GM23338 (cell line): Measurements from ENCODE around the gene NUB1. TPM values are rescaled to one million over a fixed set of nuclear protein-coding genes. Genes with fewer than 3 reads are reported as not detected.

ENCODE experiments used
- ATAC-seq: fragments of 200-7000 bp; cut with Tn5 transposase; 3 replicates; pipeline ENCODE4 v1.9.1; 2020
- DNase-seq: peaks from one replicate; pipeline ENCODE4 v3.0.0-alpha.2; 2015; ENCODE audit warnings: low spot score
- H2AFZ ChIP-seq: fragments of 200-600 bp; sonication (generic); 2 replicates; pipeline ENCODE4 v1.8.0; 2016; ENCODE audit warnings: antibody characterized with exemption, mild to moderate bottlenecking, moderate library complexity
- H3F3A ChIP-seq: fragments of 200-600 bp; sonication (generic); replicated peaks from 2 replicates; pipeline ENCODE4 v1.8.0; 2017; ENCODE audit warnings: antibody characterized with exemption, mixed run types, low read depth
- H3K27ac ChIP-seq: fragments of 200-600 bp; sonication (generic); 2 replicates; pipeline ENCODE4 v1.6.1; 2016; ENCODE audit warnings: low read depth
- H3K27me3 ChIP-seq: fragments of 200-600 bp; sonication (generic); 2 replicates; pipeline ENCODE4 v1.8.0; 2016; ENCODE audit warnings: mild to moderate bottlenecking, mixed run types, moderate library complexity; ENCODE audit not compliant: insufficient read depth
- H3K36me3 ChIP-seq: fragments of 200-600 bp; sonication (generic); 2 replicates; pipeline ENCODE4 v1.8.0; 2016; ENCODE audit warnings: mild to moderate bottlenecking; ENCODE audit not compliant: insufficient read depth
- H3K4me1 ChIP-seq: fragments of 200-600 bp; sonication (generic); 2 replicates; pipeline ENCODE4 v1.8.0; 2016; ENCODE audit warnings: mild to moderate bottlenecking, moderate library complexity; ENCODE audit not compliant: insufficient read depth
- H3K4me2 ChIP-seq: fragments of 200-600 bp; sonication (generic); 2 replicates; pipeline ENCODE4 v1.7.1; 2017; ENCODE audit warnings: mixed run types
- H3K4me3 ChIP-seq: fragments of 200-600 bp; sonication (generic); 2 replicates; pipeline ENCODE4 v1.6.1; 2016; ENCODE audit warnings: mixed run types
- H3K79me2 ChIP-seq: fragments of 200-600 bp; sonication (generic); replicated peaks from 2 replicates; pipeline ENCODE4 v1.8.0; 2017; ENCODE audit warnings: mild to moderate bottlenecking; ENCODE audit not compliant: insufficient read depth
- H3K9me2 ChIP-seq: fragments of 200-600 bp; sonication (generic); 2 replicates; pipeline ENCODE4 v1.8.0; 2017; ENCODE audit not compliant: insufficient read depth
- H4K20me1 ChIP-seq: fragments of 200-600 bp; sonication (generic); replicated peaks from 2 replicates; pipeline ENCODE4 v1.8.0; 2017; ENCODE audit warnings: mild to moderate bottlenecking; ENCODE audit not compliant: insufficient read depth
- H3K27ac Mint-ChIP-seq: 2 replicates; pipeline ENCODE4 v1.8.0; 2020; ENCODE audit warnings: inconsistent platforms, mild to moderate bottlenecking, moderate library complexity, mixed read lengths
- H3K27me3 Mint-ChIP-seq: 3 replicates; pipeline ENCODE4 v1.8.0; 2022; ENCODE audit warnings: low read depth, mild to moderate bottlenecking, moderate library complexity, mixed read lengths, inconsistent platforms; ENCODE audit not compliant: insufficient read depth, poor library complexity
- H3K36me3 Mint-ChIP-seq: 3 replicates; pipeline ENCODE4 v1.8.0; 2021; ENCODE audit warnings: low read depth, mild to moderate bottlenecking, inconsistent platforms, moderate library complexity, mixed read lengths
- H3K4me1 Mint-ChIP-seq: 3 replicates; pipeline ENCODE4 v1.8.0; 2020; ENCODE audit warnings: mild to moderate bottlenecking, inconsistent platforms, mixed read lengths
- H3K4me3 Mint-ChIP-seq: 3 replicates; pipeline ENCODE4 v1.8.0; 2021; ENCODE audit warnings: moderate library complexity, mild to moderate bottlenecking, inconsistent platforms, mixed read lengths
- H3K9me3 Mint-ChIP-seq: 3 replicates; pipeline ENCODE4 v1.8.0; 2020; ENCODE audit warnings: moderate library complexity, mild to moderate bottlenecking, inconsistent platforms, mixed read lengths
- CTCF ChIP-seq, 2 experiments: fragments of 200-600 bp in 1 of 2; sonication (generic) in 1 of 2; conservative IDR thresholded peaks; 2 replicates each; pipeline versions ENCODE4 v1.5.1 to v1.6.1; 2016 to 2017; ENCODE audit warnings: antibody characterized with exemption in 2 of 2, low read depth in 2 of 2, mild to moderate bottlenecking in 2 of 2, moderate library complexity in 1 of 2
- EZH2phosphoT487 ChIP-seq: fragments of 200-600 bp; sonication (generic); IDR thresholded peaks from one replicate; pipeline ENCODE4 v1.8.1; 2018; ENCODE audit warnings: antibody characterized with exemption; ENCODE audit not compliant: unreplicated experiment
- JUNB ChIP-seq: IDR thresholded peaks from one replicate; pipeline ENCODE4 v1.6.1; 2016; ENCODE audit warnings: antibody characterized with exemption; ENCODE audit not compliant: unreplicated experiment
- ZNF114 ChIP-seq: fragments of 250-450 bp; sonication (Bioruptor Pico); IDR thresholded peaks from 2 replicates; pipeline ENCODE4 v1.5.0; 2020; ENCODE audit warnings: mild to moderate bottlenecking, moderate library complexity
- ZNF331 ChIP-seq: fragments of 250-450 bp; sonication (Bioruptor Pico); IDR thresholded peaks from 2 replicates; pipeline ENCODE4 v1.5.0; 2020; ENCODE audit warnings: low read depth, mild to moderate bottlenecking, moderate library complexity
- polyA plus RNA-seq: library from polyadenylated mRNA; unstranded; fragments of >200 nt; fragmentation: Nextera tagmentation; extraction: Ambion mirVana; gene quantifications from 2 replicates; pipeline ENCODE4 v1.2.1, GENCODE V29; 2016
- total RNA-seq: library from RNA; depleted of rRNA; stranded (reverse); fragments of >200 nt; shearing (Covaris generic); gene quantifications from 2 replicates; pipeline ENCODE4 v1.2.3, GENCODE V29; 2014

NUB1 gene
- total and polyA plus RNA-seq, 2 experiments from 2014 or later, result 31.8 to 42.3 TPM

DNA sequence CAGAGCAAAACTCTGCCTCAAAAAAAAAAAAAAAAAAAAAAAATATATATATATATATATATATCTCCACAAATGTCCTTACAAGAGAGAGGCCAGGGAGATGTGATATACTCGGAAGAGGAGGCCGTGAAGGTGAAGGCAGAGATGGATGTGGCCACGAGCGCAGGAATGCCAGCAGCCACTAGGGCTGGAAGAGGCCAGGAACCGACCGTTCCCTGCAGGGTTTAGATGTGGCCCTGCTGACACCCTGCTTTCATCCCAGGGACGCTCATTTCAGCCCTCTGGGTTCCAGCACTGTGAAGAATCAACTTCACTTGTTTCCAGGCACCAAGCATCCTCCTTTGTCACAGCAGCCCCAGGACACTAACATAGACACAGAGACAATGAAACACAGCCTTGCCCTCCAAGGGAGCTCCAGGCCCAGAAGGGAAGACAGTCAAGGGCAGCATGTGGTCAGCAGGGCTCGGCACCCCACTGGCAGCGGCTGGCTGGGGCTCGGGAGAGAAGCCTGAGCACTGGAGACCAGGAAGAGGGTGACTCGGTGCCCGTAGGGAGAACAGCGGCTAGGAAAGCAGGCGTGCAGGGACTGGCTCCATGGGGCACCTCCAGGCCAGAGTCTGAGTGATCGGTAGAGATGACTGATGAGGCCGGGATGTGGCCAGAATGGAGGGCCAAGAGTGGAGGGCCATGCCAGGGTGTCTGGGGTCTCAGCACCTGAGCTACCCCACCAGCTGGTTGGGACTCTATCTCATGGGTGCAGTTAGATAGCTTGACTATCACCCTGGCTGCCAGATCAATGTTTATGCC, 60.6 kb downstream of the NUB1 start:
- no peak overlapping the region for H3K4me3 Mint-ChIP-seq
- H3F3A ChIP-seq, result peaks cover 10% of the 10 kb centered on the region; the same call in 1 of the 2 replicates
- peaks cover 10% of the 10 kb centered on the region for H3K36me3 Mint-ChIP-seq
- H3K27ac Mint-ChIP-seq, result no peak overlapping the region
- H3K36me3 ChIP-seq, result no peaks in the 10 kb centered on the region
- no peaks in the 10 kb centered on the region for H3K9me3 Mint-ChIP-seq
- no peak overlapping the region for H3K27ac ChIP-seq
- H3K4me1 Mint-ChIP-seq, result peaks cover 33% of the 10 kb centered on the region
- H3K27me3 Mint-ChIP-seq, result peaks cover 27% of the 10 kb centered on the region
- H3K9me2 ChIP-seq, result no peaks in the 10 kb centered on the region
- no peaks in the 10 kb centered on the region for H3K4me1 ChIP-seq
- no peak overlapping the region for H3K4me3 ChIP-seq
- DNase-seq, result peak; percentile 44
- no peaks in the 10 kb centered on the region for H4K20me1 ChIP-seq
- H2AFZ ChIP-seq, result no peak overlapping the region
- H3K27me3 ChIP-seq, result no peaks in the 10 kb centered on the region
- no peak for ATAC-seq
- H3K4me2 ChIP-seq, result no peak overlapping the region
- TF ChIP-seq JUNB, result no peak
- TF ChIP-seq EZH2phosphoT487, result no peak
- no peak for TF ChIP-seq ZNF114 (CRISPR knock-in tag)
- TF ChIP-seq ZNF331, result no peak
- no peak for TF ChIP-seq CTCF (conservative IDR thresholded peaks at IDR 0.05; ENCODE audit: low read depth in 2 of 2)
- no peaks in the 10 kb centered on the region for H3K79me2 ChIP-seq

- H3K4me1 Mint-ChIP-seq, result peaks cover 36% of the 10 kb centered on the region
- H3K9me3 Mint-ChIP-seq, result no peaks in the 10 kb centered on the region
- peaks cover 1% of the 10 kb centered on the region for H3K36me3 Mint-ChIP-seq
- Histone ChIP-seq H2AFZ (no peak overlapping the region), H3K36me3 (no peaks in the 10 kb centered on the region), H3F3A (peaks cover 8% of the 10 kb centered on the region; the same call in 1 of the 2 replicates), H3K4me1 (peaks cover 6% of the 10 kb centered on the region; the same call in 1 of the 2 replicates), H3K4me3 (no peak overlapping the region), H3K27me3 (0 out of 2 replicates have a peak, but pooled peaks cover 3% of the 10 kb centered on the region), H3K9me2 (no peaks in the 10 kb centered on the region), H3K79me2 (no peaks in the 10 kb centered on the region; the same call in 1 of the 2 replicates), H3K27ac (no peak overlapping the region), H3K4me2 (no peak overlapping the region), H4K20me1 (no peaks in the 10 kb centered on the region; the same call in 1 of the 2 replicates)
- no peak for DNase-seq
- H3K27ac Mint-ChIP-seq, result no peak overlapping the region
- no peak for ATAC-seq
- no peak overlapping the region for H3K4me3 Mint-ChIP-seq
- no peak for TF ChIP-seq JUNB
- H3K27me3 Mint-ChIP-seq, result peaks cover 29% of the 10 kb centered on the region
Observed at GRCh38 chr7:151403764-151404163, 62.2 kb downstream of the NUB1 start.

DNA sequence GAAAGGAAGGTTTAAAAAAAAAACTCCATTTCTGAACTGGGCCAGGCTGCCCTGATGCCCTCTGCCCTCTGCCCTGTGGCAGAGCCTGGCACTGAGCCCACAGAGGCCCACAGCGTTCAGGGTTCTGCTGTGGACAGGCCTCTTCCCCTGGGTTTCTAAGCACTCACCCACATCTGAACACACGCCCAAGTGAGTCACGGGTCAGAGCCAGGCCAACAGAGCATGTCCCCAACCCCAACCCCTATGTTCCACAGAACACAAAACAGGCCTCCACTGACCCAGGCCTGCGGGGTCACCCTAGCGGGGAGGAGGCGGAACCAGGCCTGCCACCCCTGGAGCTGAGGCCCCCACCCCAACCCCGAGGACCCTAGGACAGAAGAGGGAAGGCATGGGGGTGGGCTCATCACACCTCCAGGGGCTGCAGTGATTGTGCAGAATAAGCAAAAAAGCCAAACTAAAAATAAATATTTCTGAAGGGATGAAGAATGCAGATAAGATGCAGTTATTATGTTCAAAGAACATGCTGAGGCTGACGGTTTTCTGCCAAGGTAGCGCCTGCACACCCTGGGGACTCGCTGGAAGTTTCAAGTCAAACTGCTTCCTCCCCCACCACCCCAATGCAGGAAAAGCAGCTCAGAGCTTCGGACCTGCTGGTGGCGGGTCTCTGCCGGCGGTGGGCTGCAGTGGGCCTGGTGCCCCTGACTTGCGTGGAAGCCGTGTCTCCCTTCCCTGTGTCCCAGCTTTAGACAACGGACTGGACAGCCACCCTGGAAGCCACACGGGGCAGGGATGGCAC, 62.8 kb downstream of the NUB1 start:
- Histone ChIP-seq H3K79me2 (no peaks in the 10 kb centered on the region; the same call in 1 of the 2 replicates), H3K27ac (no peak overlapping the region), H3K4me3 (no peak overlapping the region), H3K4me1 (peaks cover 6% of the 10 kb centered on the region; the same call in 1 of the 2 replicates), H3K4me2 (no peak overlapping the region), H3F3A (peaks cover 8% of the 10 kb centered on the region; the same call in 1 of the 2 replicates), H3K27me3 (0 out of 2 replicates have a peak, but pooled peaks cover 3% of the 10 kb centered on the region), H3K36me3 (no peaks in the 10 kb centered on the region), H4K20me1 (no peaks in the 10 kb centered on the region; the same call in 1 of the 2 replicates), H3K9me2 (no peaks in the 10 kb centered on the region), H2AFZ (no peak overlapping the region)
- no peak for TF ChIP-seq JUNB
- H3K27me3 Mint-ChIP-seq, result peaks cover 26% of the 10 kb centered on the region
- H3K9me3 Mint-ChIP-seq, result no peaks in the 10 kb centered on the region
- no peak overlapping the region for H3K4me3 Mint-ChIP-seq
- ATAC-seq, result no peak
- DNase-seq, result no peak
- H3K4me1 Mint-ChIP-seq, result peaks cover 38% of the 10 kb centered on the region
- H3K36me3 Mint-ChIP-seq, result no peaks in the 10 kb centered on the region; the same call in 2 of the 3 replicates
- peak overlapping the region; percentile 72; the same call in 1 of the 2 replicates for H3K27ac Mint-ChIP-seq
